Measurements from ENCODE around the gene AP1S1.
A peak's percentile ranks its signal among the peaks of the same experiment; 100 is the strongest.
"Not testable (repeated sequence)": the region's sequence is repeated elsewhere in the genome, so short reads cannot be mapped to it uniquely, and the experiment has no call there.

AP1S1 gene

GRCh38 chr7:101125989-101126650, 28.2 kb upstream of the AP1S1 start:
- DNase-seq = no peak

- DNase-seq = no peak
Measured at GRCh38 chr7:101126651-101127459, 27.4 kb upstream of the AP1S1 start, which contains the start of gene SERPINE1. Gene SERPINE1, plus strand, starts transcription at chr7:101127104. Its CDS starts 1,290 bp downstream, at chr7:101128394.

GRCh38 chr7:101127460-101128039, 26.7 kb upstream of the AP1S1 start:
- no peak for DNase-seq

GRCh38 chr7:101128040-101128834, 26.0 kb upstream of the AP1S1 start:
- no peak for DNase-seq

- DNase-seq = no peak
Measured at GRCh38 chr7:101129603-101130117, 24.6 kb upstream of the AP1S1 start.

- not testable (repeated sequence) for DNase-seq
Measured at GRCh38 chr7:101132626-101133600, 21.4 kb upstream of the AP1S1 start.

- no peak for DNase-seq
Measured at GRCh38 chr7:101133621-101134398, 20.5 kb upstream of the AP1S1 start.

- DNase-seq = no peak
Measured at GRCh38 chr7:101134399-101134980, 19.8 kb upstream of the AP1S1 start.

- no peak for DNase-seq
Measured at GRCh38 chr7:101137651-101138212, 16.5 kb upstream of the AP1S1 start.

GRCh38 chr7:101138213-101138870, 15.9 kb upstream of the AP1S1 start:
- peak; percentile 46 for DNase-seq

- DNase-seq = no peak
Measured at GRCh38 chr7:101140339-101140699, 14.0 kb upstream of the AP1S1 start.

GRCh38 chr7:101140746-101141382, 13.4 kb upstream of the AP1S1 start:
- no peak for DNase-seq

- no peak for DNase-seq
Measured at GRCh38 chr7:101151908-101152651, 2.2 kb upstream of the AP1S1 start.

GRCh38 chr7:101154693-101155102, 422 bp downstream of the AP1S1 start:
- DNase-seq = no peak

- DNase-seq = no peak
Measured at GRCh38 chr7:101155303-101155702, 1.0 kb downstream of the AP1S1 start.

- DNase-seq = no peak
Measured at GRCh38 chr7:101156277-101156676, 2.0 kb downstream of the AP1S1 start.

- no peak for DNase-seq
Measured at GRCh38 chr7:101156866-101157589, 2.8 kb downstream of the AP1S1 start.
